Activated T-helper 1 cell treated with anti-CD3 and anti-CD28 coated beads, Interleukin-2, amount 50 U/mL, for 16 hours (primary cell): ENCODE data around the gene FLT3.

Experiments used
- DNase-seq, 2 donors: peaks; one replicate each; pipeline ENCODE4 v3.0.0-alpha.2; 2020; ENCODE audit warnings: low read depth in 1 of 2, low spot score in 1 of 2

The FLT3 gene

GRCh38 chr13:27963491-27963890 is 136.9 kb downstream of the FLT3 start:
- no peak for DNase-seq

DNA sequence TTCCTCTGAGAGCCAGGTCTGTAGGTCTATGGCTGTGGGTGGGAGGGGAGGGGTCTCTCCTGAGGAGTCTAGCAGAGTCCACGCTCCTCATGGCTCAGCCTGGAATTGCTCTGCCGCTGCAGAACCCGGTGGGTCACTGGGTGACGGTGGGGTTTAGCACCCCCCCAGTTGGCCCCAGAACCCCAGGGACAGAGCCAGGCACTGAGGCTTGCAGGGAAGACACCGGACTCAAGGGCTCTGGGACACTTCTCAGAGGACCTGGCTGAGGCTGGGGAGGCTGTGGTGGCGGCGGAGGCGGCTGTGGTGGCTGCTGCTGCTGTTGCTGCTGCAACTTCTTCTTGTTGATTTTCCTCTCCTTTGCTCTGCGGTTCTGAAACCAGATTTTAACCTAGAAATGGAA is 137.4 kb downstream of the FLT3 start:
- DNase-seq: no peak

GRCh38 chr13:27962128-27962841 is 138.1 kb downstream of the FLT3 start:
- no peak for DNase-seq

GRCh38 chr13:27961227-27962085 is 138.9 kb downstream of the FLT3 start:
- DNase-seq: no peak

DNA sequence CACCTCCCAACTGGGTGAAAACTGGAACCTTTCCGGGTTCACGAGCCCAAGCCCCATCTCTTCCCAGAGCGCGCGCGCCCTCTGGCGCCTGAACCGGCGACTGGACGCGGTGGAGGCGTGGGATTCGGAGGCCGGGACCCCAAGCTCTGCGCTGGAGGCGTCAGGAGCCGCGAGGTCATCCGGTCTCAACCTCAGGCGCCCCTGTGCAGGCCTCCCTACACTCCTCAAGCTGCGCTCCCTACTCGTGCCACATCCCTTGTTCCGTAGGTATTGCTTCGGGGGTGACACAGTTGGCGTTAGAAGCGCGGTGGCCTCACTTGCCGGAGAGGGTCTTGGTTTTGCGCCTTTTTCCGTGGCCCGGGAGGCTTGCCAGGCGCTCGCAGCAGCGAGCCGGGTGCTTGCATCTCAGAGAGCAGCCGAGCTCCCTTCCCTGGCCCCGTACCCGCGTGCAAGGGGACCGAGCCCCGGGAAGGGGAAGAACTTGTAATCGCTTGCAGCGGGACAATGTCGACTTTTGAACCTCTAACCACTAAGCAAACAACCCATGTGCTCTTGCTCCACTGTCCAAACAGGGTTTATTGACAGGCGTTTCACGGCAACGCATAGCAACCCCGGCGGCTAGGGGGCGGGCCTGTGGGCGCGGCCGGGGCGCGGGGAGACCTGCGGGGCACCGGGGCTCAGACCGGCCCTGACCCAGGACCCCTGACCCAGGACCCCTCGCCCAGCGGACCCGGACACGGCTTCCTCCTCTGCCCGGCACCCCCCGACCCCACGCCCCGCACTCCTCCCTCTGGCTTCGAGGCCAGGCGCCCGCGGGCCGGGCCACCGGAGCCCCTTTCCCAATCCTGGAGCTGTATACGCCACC is 139.8 kb downstream of the FLT3 start:
- DNase-seq: no peak

- DNase-seq: no peak
These were observed 140.4 kb downstream of the FLT3 start for GRCh38 chr13:27959976-27960361.

- no peak for DNase-seq
These were observed 143.6 kb downstream of the FLT3 start for GRCh38 chr13:27956576-27957300.

DNA sequence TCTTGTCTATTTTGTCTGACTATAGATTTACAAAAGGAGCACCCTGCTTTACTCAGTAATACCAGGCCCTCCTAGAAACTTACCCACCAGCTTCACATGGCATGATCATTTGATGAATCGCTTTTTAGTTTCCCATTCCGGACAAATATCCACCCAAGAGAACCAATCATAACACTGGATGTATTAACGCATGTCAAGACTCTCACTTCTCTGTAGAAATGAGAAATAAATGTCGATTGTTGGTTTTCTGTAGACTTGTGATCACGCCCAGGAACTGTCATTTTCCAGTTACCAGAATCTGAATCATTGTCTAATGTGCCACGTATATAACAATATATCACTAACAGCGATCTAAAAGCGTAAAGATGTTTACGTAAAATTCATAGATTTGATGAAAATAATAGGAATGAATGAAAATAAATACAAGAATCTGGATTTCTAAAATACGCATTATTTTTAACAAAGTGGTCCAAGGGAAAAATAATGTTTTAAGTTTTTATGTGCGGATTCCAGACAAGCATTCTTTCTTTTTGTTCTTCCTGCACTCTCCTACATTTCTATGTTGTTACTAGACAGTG is 145.3 kb downstream of the FLT3 start:
- DNase-seq: no peak

DNA sequence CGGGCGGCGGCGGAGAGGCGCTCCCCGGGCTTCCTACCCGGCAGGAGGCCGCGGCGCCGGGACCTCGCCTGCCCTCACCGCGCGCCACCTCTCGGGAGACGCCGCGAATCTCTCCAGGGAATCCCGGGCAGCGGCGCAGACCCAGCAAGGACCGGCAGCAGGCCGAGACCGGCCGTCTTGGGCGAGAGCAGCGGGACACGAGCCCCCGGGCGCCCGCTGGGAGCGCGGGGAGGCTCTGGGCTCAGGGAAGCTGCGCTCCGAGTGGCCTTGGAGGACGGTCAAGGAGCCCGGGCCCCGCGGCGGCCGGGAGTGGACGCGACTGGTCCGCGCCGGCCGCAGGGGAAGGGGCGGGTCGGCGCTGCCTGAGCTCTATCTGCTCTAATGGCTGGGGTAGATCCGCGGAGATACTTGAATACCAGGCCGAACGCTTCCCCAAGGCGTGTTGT is 145.9 kb downstream of the FLT3 start:
- no peak for DNase-seq

GRCh38 chr13:27953676-27954405 is 146.5 kb downstream of the FLT3 start:
- peak in 1 of 2 donors; percentile 24 for DNase-seq
